NCI-H510A treated with DMSO at 0.1 percent for 48 hours (cell line): Measurements from ENCODE around the gene TWIST1.

ENCODE experiments used
- DNase-seq: peaks from one replicate; lab custom pipeline; 2025; lab: John Stamatoyannopoulos, UW

TWIST1 gene

GRCh38 chr7:19094598-19095352 lies 22.7 kb downstream of the TWIST1 start:
- DNase-seq = no peak

DNA sequence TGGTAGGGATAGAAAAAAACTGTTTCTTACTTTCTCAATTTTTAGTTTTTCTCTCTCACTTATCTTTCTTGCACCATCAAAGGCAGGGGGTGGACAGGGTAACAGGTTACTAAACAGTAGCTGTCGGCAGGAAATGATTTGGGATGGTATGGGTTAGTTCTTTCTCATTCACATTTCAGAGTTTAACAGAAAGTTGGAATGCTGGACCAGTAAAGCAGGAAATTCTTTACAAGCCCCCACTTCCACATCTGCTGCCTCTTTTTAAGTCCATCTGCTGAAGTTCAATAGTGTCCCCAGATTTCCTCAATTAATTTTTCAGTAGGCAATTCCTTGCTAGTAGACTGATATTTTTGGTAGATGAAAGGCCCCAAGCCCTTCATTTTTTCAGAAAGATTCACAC lies 23.3 kb downstream of the TWIST1 start:
- DNase-seq = no peak

DNA sequence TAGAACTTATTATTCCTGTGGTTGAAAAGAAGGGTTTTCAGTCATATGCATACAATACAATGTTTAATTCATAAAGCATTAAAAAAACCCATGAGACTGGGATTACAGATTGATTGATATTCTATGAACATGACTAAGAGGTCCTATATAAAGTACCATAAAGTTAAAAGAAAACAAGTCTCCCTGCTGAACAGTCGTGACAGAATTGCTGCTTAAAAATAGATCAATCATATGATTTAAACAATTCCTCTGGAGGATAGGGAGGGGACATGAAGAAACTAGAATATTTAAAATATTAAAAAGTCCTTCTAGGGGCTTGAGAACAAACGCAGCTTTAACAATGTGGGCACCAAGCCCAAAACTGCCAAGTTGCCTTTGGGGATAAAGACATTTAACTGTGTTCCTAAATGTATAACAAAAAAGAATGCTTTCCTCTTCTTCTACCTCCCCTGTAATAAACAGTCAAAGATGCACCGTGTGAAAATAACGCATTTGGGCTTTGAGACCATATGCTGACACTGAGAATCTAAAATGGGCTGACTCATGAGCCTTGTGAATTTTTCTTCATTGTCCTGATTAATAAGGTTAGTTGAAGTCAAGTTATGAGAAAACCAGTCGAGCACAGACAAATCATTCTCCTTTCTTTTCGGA lies 25.8 kb downstream of the TWIST1 start:
- DNase-seq = no peak

- no peak for DNase-seq
Observed at GRCh38 chr7:19090526-19090925, 26.9 kb downstream of the TWIST1 start.

- no peak for DNase-seq
Observed at GRCh38 chr7:19089797-19090196, 27.6 kb downstream of the TWIST1 start.

GRCh38 chr7:19089378-19089777 lies 28.1 kb downstream of the TWIST1 start:
- no peak for DNase-seq

DNA sequence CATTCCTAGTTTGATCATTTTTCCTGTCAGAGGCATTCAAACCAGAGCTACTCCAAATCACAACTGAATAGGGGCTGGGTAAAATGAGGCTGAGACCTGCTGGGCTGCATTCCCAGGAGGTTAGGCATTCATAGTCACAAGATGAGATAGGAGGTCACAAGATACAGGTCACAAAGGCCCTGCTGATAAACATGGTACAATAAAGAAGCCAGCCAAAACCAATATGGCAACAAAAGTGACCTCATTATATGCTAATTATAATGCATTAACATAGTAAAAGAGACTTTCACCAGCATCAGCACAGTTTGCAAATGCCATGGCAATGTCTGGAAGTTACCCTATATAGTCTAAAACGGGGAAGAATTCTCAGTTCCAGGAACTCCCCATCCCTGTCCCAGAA lies 37.3 kb downstream of the TWIST1 start:
- no peak for DNase-seq

GRCh38 chr7:19079066-19079465 lies 38.4 kb downstream of the TWIST1 start:
- no peak for DNase-seq

DNA sequence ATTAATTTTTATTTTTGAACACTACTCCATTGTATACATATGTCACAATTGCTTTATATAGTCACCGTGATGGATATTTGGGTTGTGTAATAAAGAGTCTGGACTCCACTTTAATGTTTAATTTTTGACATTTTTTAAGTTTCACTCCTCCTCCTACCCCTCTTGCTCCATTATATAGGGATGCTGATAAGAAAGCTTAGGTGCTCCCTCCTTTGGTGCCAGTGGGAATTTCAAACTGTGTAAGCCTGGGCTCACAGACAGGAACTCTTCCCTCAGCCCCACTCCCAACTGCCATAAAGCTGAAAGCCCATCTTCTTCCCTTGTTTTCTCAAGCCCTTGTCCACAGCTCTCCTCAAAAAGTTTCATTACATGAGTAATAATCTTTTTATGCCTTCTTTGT lies 47.6 kb downstream of the TWIST1 start:
- no peak for DNase-seq

GRCh38 chr7:19066170-19066569 lies 51.3 kb downstream of the TWIST1 start:
- no peak for DNase-seq
